ENCODE results near the gene RPS18. TPM values are rescaled to one million over a fixed set of nuclear protein-coding genes. Genes with fewer than 3 reads are reported as not detected.

RPS18 gene
- polyA plus RNA-seq, 5 donors: 3,696 to 4,775 (median 3,821) TPM

GRCh38 chr6:33286946-33287914, 15.4 kb downstream of the RPS18 start:
- DNase-seq: no peak

GRCh38 chr6:33288141-33288920, 16.5 kb downstream of the RPS18 start:
- DNase-seq: no peak

- DNase-seq: peak; percentile 91
These were observed 17.3 kb downstream of the RPS18 start, which contains the start of the genes PFDN6 and WDR46 for GRCh38 chr6:33288921-33289783. PFDN6 (plus strand) TSS chr6:33289601; CDS start chr6:33289857, 256 bp downstream. WDR46 (minus strand) TSS chr6:33289239; CDS start chr6:33289170, 69 bp downstream.

GRCh38 chr6:33289784-33290315, 18.0 kb downstream of the RPS18 start:
- no peak for DNase-seq

- no peak for DNase-seq
These were observed 18.6 kb downstream of the RPS18 start for GRCh38 chr6:33290459-33290858.

GRCh38 chr6:33292996-33293682, 21.3 kb downstream of the RPS18 start:
- DNase-seq: no peak

- no peak for DNase-seq
These were observed 22.4 kb downstream of the RPS18 start for GRCh38 chr6:33294086-33294823.

GRCh38 chr6:33295621-33296369, 23.9 kb downstream of the RPS18 start:
- DNase-seq: no peak

GRCh38 chr6:33296797-33297405, 25.0 kb downstream of the RPS18 start:
- DNase-seq: no peak

- peak; percentile 51 to 55 for DNase-seq
These were observed 25.6 kb downstream of the RPS18 start for GRCh38 chr6:33297406-33297955.

- peak; percentile 72 to 76 for DNase-seq
These were observed 26.3 kb downstream of the RPS18 start for GRCh38 chr6:33297956-33298772.

- DNase-seq: peak; percentile 78 to 79
These were observed 26.9 kb downstream of the RPS18 start, which contains the start of gene RGL2 for GRCh38 chr6:33298773-33299236. RGL2 (minus strand) TSS chr6:33298942; CDS start chr6:33298610, 332 bp downstream.

GRCh38 chr6:33299237-33299944, 27.5 kb downstream of the RPS18 start:
- peak; percentile 88 to 89 for DNase-seq

- DNase-seq: no peak
These were observed 30.0 kb downstream of the RPS18 start for GRCh38 chr6:33301877-33302276.

- DNase-seq: no peak
These were observed 32.3 kb downstream of the RPS18 start for GRCh38 chr6:33304216-33304615.

GRCh38 chr6:33305052-33305451, 33.2 kb downstream of the RPS18 start:
- no peak for DNase-seq
